Heart left ventricle (tissue), 16 donors: ENCODE data around the gene CEP192. TPM values are rescaled to one million over a fixed set of nuclear protein-coding genes. Genes with fewer than 3 reads are reported as not detected.

ENCODE experiments used
- ATAC-seq, 4 donors: fragments of 200-7000 bp; cut with Tn5 transposase; one replicate each; pipeline ENCODE4 v1.9.1; 2020 to 2022; ENCODE audit warnings: moderate library complexity in 4 of 4, mild to moderate bottlenecking in 3 of 4, moderate number of reproducible peaks in 1 of 4
- DNase-seq, 5 donors: peaks; one replicate each; pipeline ENCODE4 v3.0.0-alpha.2; 2020
- H3K27ac ChIP-seq, 12 donors: fragments of 200-600 bp; sonication (generic) in 4 of 12; one replicate each; pipeline versions ENCODE4 v1.5.0 to v1.8.0; 2016 to 2022; ENCODE audit warnings: mild to moderate bottlenecking in 2 of 12
- H3K27me3 ChIP-seq, 9 donors: fragments of 200-600 bp; sonication (generic) in 2 of 9; one replicate each; pipeline versions ENCODE4 v1.5.1 to v1.8.0; 2016 to 2022; ENCODE audit warnings: mild to moderate bottlenecking in 3 of 9
- H3K36me3 ChIP-seq, 9 donors: fragments of 200-600 bp; sonication (generic) in 2 of 9; one replicate each; pipeline versions ENCODE4 v1.5.0 to v1.8.0; 2018 to 2022; ENCODE audit warnings: mild to moderate bottlenecking in 2 of 9
- H3K4me1 ChIP-seq, 12 donors: fragments of 200-600 bp; sonication (generic) in 4 of 12; one replicate each; pipeline versions ENCODE4 v1.5.0 to v1.8.0; 2016 to 2022; ENCODE audit warnings: mild to moderate bottlenecking in 3 of 12
- H3K4me3 ChIP-seq, 12 donors: fragments of 200-600 bp; sonication (generic) in 4 of 12; one replicate each; pipeline versions ENCODE4 v1.5.0 to v1.8.0; 2017 to 2022; ENCODE audit warnings: mild to moderate bottlenecking in 9 of 12, moderate library complexity in 4 of 12
- H3K9me3 ChIP-seq, 12 donors: fragments of 200-600 bp; sonication (generic) in 4 of 12; one replicate each; pipeline versions ENCODE4 v1.5.0 to v1.8.0; 2016 to 2022; ENCODE audit warnings: mild to moderate bottlenecking in 1 of 12
- POLR2A ChIP-seq, 2 donors: fragments of 450-650 bp; IDR thresholded peaks; one replicate each; pipeline ENCODE4 v1.6.1; 2017; ENCODE audit warnings: antibody characterized with exemption in 2 of 2, mild to moderate bottlenecking in 2 of 2, moderate library complexity in 2 of 2
- WGBS, 4 donors: extraction: QIAGEN DNeasy Blood & Tissue Kit in 2 of 4; methylation state at CpG; one replicate each; pipeline versions ENCODE4 v1.1.5 to v1.1.7; 2013 to 2018; 5-methylcytosine and 5-hydroxymethylcytosine counted together
- intact Hi-C, 10 donors: fragments of 100-400 bp; cut with DNase I; formaldehyde crosslinking; loops; one replicate each; pipeline versions ENCODE4 v1.11.1 to v1.14.2; 2022
- polyA plus RNA-seq, 2 donors: library from polyadenylated mRNA; stranded (reverse); fragments of 200-250 nt; gene quantifications; one replicate each; pipeline ENCODE4 v1.2.3, GENCODE V29; 2013
- total RNA-seq, 9 donors: library from RNA; depleted of rRNA in 2 of 9; stranded (reverse); fragments of >200 nt in 2 of 9; fragmentation: NEBNext Ultra II Directional in 3 of 9; extraction: Animal tissue kit (Norgen Biotek cat#: 25700) in 3 of 9; gene quantifications; one replicate each; pipeline versions ENCODE4 v1.1.0 to v1.2.4, GENCODE V29; 2016 to 2023
- TF ChIP-seq, protein P1 (sequence below), 12 donors: fragments of 200-600 bp; sonication (generic) in 4 of 12; IDR thresholded peaks; one replicate each; pipeline versions ENCODE4 v1.5.0 to v1.8.0; 2018 to 2022; ENCODE audit warnings: antibody characterized with exemption in 12 of 12, mild to moderate bottlenecking in 5 of 12
- donor health status: ischemic (EF 13 %, LVEDD 7.1; RV severe dilation, severe dysfunction).
- donor health status: healthy with polysubstance abuse.
- donor health status: DM: no; HTN: yes; CAD: no.
- donor health status: DM: no; HTN: no; CAD: no.
- donor health status: ischemic (EF 25% LVEDD 6.9; RV normal size, moderate dysfunction).
- donor health status: ischemic (EF 25% LVEDD 5.7; RV mildly dilated, moderate dysfunction).
- donor health status: healthy.
- donor health status: DM: yes; HTN: yes; CAD: no.
- donor health status: ischemic (EF 35%, LVEDD 5.7; RV mildly dilated, moderate dysfunction).
- donor health status: nonischemic (EF 11% LVEDD 7.7; RV severe dilation, severe dysfunction).
- donor health status: DM: yes; HTN: yes; CAD: no.
- donor health status: PGD.
- donor health status: ischemic (EF 29% LVEDD 5.4; RV normal size, mild dysfunction).
- donor health status: nonischemic (EF 23%, LVEDD 6.1; RV moderate dilation, normal function).

CEP192 gene
- total and polyA plus RNA-seq, 11 donors: 5.5 to 36.3 (median 24.1) TPM

DNA sequence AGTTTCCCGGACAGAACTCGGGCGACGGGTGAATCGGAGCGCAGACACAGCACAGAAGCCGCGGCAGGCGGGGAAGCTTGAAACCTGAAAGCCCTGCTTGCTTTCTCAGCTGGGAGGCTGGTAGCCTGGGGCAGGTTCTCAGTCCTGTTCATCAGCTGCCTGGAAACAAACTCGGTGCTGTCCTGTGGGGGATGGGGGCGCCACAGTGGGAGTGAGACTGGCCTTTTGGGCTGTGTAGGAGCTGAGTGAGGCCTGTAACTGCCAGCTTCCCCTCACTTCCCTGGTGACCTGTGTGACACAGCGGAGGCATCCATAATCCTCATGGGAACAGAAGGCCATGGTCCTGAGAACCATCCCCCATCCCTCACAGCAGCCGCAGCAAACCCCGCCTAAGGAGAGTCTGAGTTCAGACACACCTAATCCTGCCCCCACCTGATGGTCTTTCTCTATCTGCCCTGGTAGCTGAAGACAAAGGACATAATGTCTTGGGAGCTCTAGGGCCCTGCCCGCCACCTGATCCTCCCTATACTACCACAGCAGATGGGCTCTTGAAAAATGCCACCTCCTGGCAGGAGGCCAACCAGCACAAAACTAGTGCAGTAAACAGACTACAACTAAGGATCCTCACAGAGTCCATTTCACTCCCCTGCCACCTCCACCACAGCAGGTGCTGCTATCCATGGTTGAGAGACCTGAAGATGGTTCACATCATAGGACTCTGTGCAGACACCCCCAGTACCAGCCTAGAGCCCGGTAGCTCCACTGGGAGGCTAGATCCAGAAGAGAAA is 174.7 kb downstream of the CEP192 start:
- ATAC-seq (no peak), DNase-seq (no peak)
- Histone ChIP-seq H3K27me3 (no peaks in the 10 kb centered on the region), H3K36me3 (no peaks in the 10 kb centered on the region), H3K9me3 (peaks cover 0 to 16% (median 0%) of the 10 kb centered on the region in 12 donors), H3K27ac (no peak overlapping the region), H3K4me3 (no peak overlapping the region), H3K4me1 (no peaks in the 10 kb centered on the region)
- intact Hi-C loops: loop anchor here in 3 of 10 donors (10.0 kb wide), 3 partner anchors 51 to 441 kb away; no protein-coding TSS in a partner anchor
- no peak for TF ChIP-seq POLR2A (IDR thresholded peaks at IDR 0.05)
- TF ChIP-seq, protein P1, sequence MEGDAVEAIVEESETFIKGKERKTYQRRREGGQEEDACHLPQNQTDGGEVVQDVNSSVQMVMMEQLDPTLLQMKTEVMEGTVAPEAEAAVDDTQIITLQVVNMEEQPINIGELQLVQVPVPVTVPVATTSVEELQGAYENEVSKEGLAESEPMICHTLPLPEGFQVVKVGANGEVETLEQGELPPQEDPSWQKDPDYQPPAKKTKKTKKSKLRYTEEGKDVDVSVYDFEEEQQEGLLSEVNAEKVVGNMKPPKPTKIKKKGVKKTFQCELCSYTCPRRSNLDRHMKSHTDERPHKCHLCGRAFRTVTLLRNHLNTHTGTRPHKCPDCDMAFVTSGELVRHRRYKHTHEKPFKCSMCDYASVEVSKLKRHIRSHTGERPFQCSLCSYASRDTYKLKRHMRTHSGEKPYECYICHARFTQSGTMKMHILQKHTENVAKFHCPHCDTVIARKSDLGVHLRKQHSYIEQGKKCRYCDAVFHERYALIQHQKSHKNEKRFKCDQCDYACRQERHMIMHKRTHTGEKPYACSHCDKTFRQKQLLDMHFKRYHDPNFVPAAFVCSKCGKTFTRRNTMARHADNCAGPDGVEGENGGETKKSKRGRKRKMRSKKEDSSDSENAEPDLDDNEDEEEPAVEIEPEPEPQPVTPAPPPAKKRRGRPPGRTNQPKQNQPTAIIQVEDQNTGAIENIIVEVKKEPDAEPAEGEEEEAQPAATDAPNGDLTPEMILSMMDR (IDR thresholded peaks at IDR 0.05): no peak
- 87 to 94% (median 88%) methylated on average over 16 of the region's 16 CpGs for WGBS, 4 donors

GRCh38 chr18:13173578-13174145 is 182.5 kb downstream of the CEP192 start:
- no peak overlapping the region for H3K4me3 ChIP-seq
- intact Hi-C loops: no loop called here
- H3K27me3 ChIP-seq: no peaks in the 10 kb centered on the region
- ATAC-seq (no peak), DNase-seq (no peak)
- H3K4me1 ChIP-seq: peaks cover 0 to 8% (median 0%) of the 10 kb centered on the region in 12 donors
- no peaks in the 10 kb centered on the region for H3K9me3 ChIP-seq
- no peaks in the 10 kb centered on the region for H3K36me3 ChIP-seq
- no peak overlapping the region for H3K27ac ChIP-seq
- no peak for TF ChIP-seq POLR2A (IDR thresholded peaks at IDR 0.05)
- TF ChIP-seq, protein P1 (IDR thresholded peaks at IDR 0.05): no peak
- 90 to 95% (median 92%) methylated on average over 14 of the region's 14 CpGs for WGBS, 4 donors

Other genes with a start within 250 kb of the CEP192 start
- 10 to 100 TPM in 6 of 9 donors, 1 to 10 TPM in 3; 7.5 to 33.1 (median 10.4) TPM for gene PTPN2, start 107.1 kb upstream of the CEP192 start, total RNA-seq
- 10 to 100 TPM; 11.7 to 13.9 TPM for gene PTPN2, start 107.1 kb upstream of the CEP192 start, polyA plus RNA-seq
- gene SEH1L, start 43.4 kb upstream of the CEP192 start, total RNA-seq: 10 to 100 TPM; 12.9 to 28.3 (median 18.5) TPM
- gene SEH1L, start 43.4 kb upstream of the CEP192 start, polyA plus RNA-seq: 10 to 100 TPM in 1 of 2 donors, 1 to 10 TPM in 1; 8.6 to 39.9 TPM
- 10 to 100 TPM; 25.2 to 44.0 (median 34.0) TPM for gene LDLRAD4, start 227.4 kb downstream of the CEP192 start, total RNA-seq
- 10 to 100 TPM; 10.4 to 14.6 TPM for gene LDLRAD4, start 227.4 kb downstream of the CEP192 start, polyA plus RNA-seq